A673 (cell line): ENCODE measurements around the gene SF3A1. TPM values are rescaled to one million over a fixed set of nuclear protein-coding genes. Genes with fewer than 3 reads are reported as not detected.

Source experiments
- BruUV-seq: library from RNA; stranded (reverse); fragments of 400-500 nt; replicated peaks from 2 replicates; lab custom pipeline; 2021; lab: Mats Ljungman, UMichigan
- CTCF ChIA-PET: fragments of 300-600 bp; sonication (Branson Sonifier 250); formaldehyde crosslinking; loops from one replicate; lab custom pipeline; 2022; ENCODE audit warnings: antibody characterized with exemption; lab: Charles Lee
- POLR2A ChIA-PET: fragments of 300-600 bp; sonication (Branson Sonifier 250); formaldehyde crosslinking; loops from one replicate; lab custom pipeline; 2022; ENCODE audit warnings: antibody characterized with exemption; ENCODE audit not compliant: low non-redundant PET; lab: Charles Lee
- DNase-seq: peaks from one replicate; pipeline ENCODE4 v3.0.0-alpha.2; 2015; ENCODE audit warnings: low spot score
- H3K27ac ChIP-seq: fragments of 200-600 bp; sonication (generic); 2 replicates; pipeline ENCODE4 v1.5.1; 2016; ENCODE audit warnings: mixed run types, low read depth, mild to moderate bottlenecking, mixed read lengths, antibody characterized with exemption, low read length; ENCODE audit not compliant: poor library complexity, severe bottlenecking
- H3K27me3 ChIP-seq: fragments of 200-600 bp; sonication (generic); replicated peaks from 2 replicates; pipeline ENCODE4 v1.6.1; 2017; ENCODE audit warnings: mixed run types, low read depth, mild to moderate bottlenecking, mixed read lengths, antibody characterized with exemption, low read length; ENCODE audit not compliant: insufficient read depth, poor library complexity
- H3K36me3 ChIP-seq: fragments of 200-600 bp; sonication (generic); 2 replicates; pipeline ENCODE4 v1.6.1; 2016; ENCODE audit warnings: mixed run types, mild to moderate bottlenecking, mixed read lengths, antibody characterized with exemption, low read length; ENCODE audit not compliant: insufficient read depth, poor library complexity, severe bottlenecking
- H3K4me1 ChIP-seq: fragments of 200-600 bp; sonication (generic); 2 replicates; pipeline ENCODE4 v1.6.1; 2017; ENCODE audit warnings: mixed run types, mild to moderate bottlenecking, mixed read lengths, antibody characterized with exemption, low read length; ENCODE audit not compliant: insufficient read depth, poor library complexity, severe bottlenecking
- H3K4me3 ChIP-seq: fragments of 200-600 bp; sonication (generic); 2 replicates; pipeline ENCODE4 v1.5.1; 2016; ENCODE audit warnings: low read depth, mixed run types, mild to moderate bottlenecking, mixed read lengths, low read length; ENCODE audit not compliant: poor library complexity, severe bottlenecking
- H3K9me3 ChIP-seq: fragments of 200-600 bp; sonication (generic); 2 replicates; pipeline ENCODE4 v1.6.1; 2016; ENCODE audit warnings: mixed run types, low read depth, mild to moderate bottlenecking, mixed read lengths, antibody characterized with exemption, low read length; ENCODE audit not compliant: poor library complexity, severe bottlenecking
- EZH2 ChIP-seq: fragments of 200-600 bp; sonication (generic); IDR thresholded peaks from 2 replicates; pipeline ENCODE4 v1.6.1; 2017; ENCODE audit warnings: borderline replicate concordance, low read depth, mild to moderate bottlenecking, mixed read lengths, antibody characterized with exemption, low read length; ENCODE audit not compliant: poor library complexity, severe bottlenecking
- intact Hi-C: fragments of 100-400 bp; cut with micrococcal nuclease; formaldehyde crosslinking; loops from one replicate; pipeline ENCODE4 v1.10.0; 2022; ENCODE audit not compliant: unreplicated experiment
- total RNA-seq: library from RNA; stranded (reverse); gene quantifications from 2 replicates; pipeline ENCODE4 v1.2.3, GENCODE V29; 2021
- TF ChIP-seq, protein P1 (sequence below): fragments of 300-800, 200-600 bp; sonication (generic); conservative IDR thresholded peaks from 2 replicates; pipeline ENCODE4 v1.5.1; 2017; ENCODE audit warnings: low read depth, mild to moderate bottlenecking, antibody characterized with exemption, low read length, moderate library complexity, mixed read lengths

Gene SF3A1
- total RNA-seq, 1 experiment from 2014 or later, result 366 TPM

DNA sequence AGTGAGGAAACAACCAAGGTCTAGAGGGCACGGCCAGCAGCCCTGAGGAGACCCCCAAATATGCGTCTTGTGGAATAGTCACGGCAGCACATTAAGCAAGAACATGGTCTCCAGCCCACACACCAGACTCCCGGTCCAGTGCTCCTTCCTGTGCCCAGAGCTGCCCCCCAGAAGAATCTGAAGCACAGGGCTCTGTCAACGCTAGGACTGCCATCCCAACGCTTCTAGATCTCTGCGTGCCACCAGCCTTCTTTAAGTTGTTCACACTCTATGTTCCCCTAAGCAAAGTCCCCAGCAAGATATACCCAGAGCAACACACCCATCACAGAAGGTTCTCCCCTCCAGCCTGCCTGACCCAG lies 36.6 kb upstream of the SF3A1 start:
- no peak overlapping the region for H3K27ac ChIP-seq

DNA sequence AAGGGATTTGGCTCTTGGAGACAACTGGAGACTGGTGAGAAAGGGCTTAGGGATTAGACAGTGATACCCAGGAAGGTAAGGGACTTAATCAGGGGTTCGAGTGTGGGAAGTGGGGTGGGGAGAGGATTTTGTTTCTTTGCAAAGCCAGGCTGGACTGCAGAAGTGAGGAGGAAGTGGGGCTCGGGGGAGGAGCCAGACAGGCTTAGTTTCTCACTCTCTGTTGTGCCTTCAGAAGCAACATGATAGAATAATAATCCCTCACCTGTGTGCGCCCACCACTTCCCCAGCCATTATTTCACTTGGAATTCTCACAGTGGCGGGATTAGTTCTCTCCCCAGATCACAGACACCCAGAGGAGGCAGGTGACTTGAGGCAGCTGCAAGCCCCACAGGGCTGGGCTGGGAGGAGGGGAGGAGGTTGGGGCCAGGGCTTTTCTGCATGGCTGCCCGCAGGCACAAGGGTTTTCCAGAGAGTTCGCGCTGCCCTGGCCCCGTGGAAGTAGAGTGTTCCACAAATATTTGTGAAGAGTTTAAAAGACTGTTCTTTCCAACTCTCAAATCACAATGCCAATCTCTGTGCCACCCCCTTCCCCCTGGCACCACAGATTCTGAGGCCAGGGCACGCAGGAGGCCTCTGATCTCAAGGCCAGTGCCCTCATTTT lies 36.1 kb upstream of the SF3A1 start:
- H3K27me3 ChIP-seq, result no peaks in the 10 kb centered on the region
- intact Hi-C loops, result no loop called here

More for the DNA sequence above, 36.6 kb upstream of the SF3A1 start:
- Histone ChIP-seq H3K4me1 (peaks cover 21% of the 10 kb centered on the region), H3K9me3 (no peaks in the 10 kb centered on the region), H3K4me3 (no peak overlapping the region), H3K36me3 (no peaks in the 10 kb centered on the region), H3K27me3 (no peaks in the 10 kb centered on the region)
- intact Hi-C loops, result no loop called here
- TF ChIP-seq EZH2, result no peak
- TF ChIP-seq, protein P1, sequence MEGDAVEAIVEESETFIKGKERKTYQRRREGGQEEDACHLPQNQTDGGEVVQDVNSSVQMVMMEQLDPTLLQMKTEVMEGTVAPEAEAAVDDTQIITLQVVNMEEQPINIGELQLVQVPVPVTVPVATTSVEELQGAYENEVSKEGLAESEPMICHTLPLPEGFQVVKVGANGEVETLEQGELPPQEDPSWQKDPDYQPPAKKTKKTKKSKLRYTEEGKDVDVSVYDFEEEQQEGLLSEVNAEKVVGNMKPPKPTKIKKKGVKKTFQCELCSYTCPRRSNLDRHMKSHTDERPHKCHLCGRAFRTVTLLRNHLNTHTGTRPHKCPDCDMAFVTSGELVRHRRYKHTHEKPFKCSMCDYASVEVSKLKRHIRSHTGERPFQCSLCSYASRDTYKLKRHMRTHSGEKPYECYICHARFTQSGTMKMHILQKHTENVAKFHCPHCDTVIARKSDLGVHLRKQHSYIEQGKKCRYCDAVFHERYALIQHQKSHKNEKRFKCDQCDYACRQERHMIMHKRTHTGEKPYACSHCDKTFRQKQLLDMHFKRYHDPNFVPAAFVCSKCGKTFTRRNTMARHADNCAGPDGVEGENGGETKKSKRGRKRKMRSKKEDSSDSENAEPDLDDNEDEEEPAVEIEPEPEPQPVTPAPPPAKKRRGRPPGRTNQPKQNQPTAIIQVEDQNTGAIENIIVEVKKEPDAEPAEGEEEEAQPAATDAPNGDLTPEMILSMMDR, result no peak
- no peak for DNase-seq
- ChIA-PET POLR2A (interaction anchor here (0.7 kb wide), 1 partner anchor 14 kb away, joined by 15 read pairs; no protein-coding TSS in a partner anchor), CTCF (no interaction called here)
- BruUV-seq, result no TSS peak

GRCh38 chr22:30390974-30391691 lies 34.4 kb upstream of the SF3A1 start:
- intact Hi-C loops, result no loop called here
- H3K4me1 ChIP-seq, result peaks cover 12% of the 10 kb centered on the region
- H3K9me3 ChIP-seq, result no peaks in the 10 kb centered on the region
- peak overlapping the region; percentile 54 for H3K27ac ChIP-seq
- no peaks in the 10 kb centered on the region for H3K27me3 ChIP-seq
- no TSS peak for BruUV-seq
- H3K4me3 ChIP-seq, result no peak overlapping the region
- ChIA-PET POLR2A (no interaction called here), CTCF (interaction anchor here (0.6 to 0.8 kb wide), 2 partner anchors 131 to 1022 kb away, joined by 3 to 5 read pairs; no protein-coding TSS in a partner anchor)
- TF ChIP-seq, protein P1, result peak; percentile 63
- TF ChIP-seq EZH2, result no peak
- H3K36me3 ChIP-seq, result no peaks in the 10 kb centered on the region
- DNase-seq, result peak; percentile 71

More for the DNA sequence above, 36.1 kb upstream of the SF3A1 start:
- Histone ChIP-seq H3K27ac (no peak overlapping the region), H3K9me3 (no peaks in the 10 kb centered on the region), H3K4me3 (no peak overlapping the region), H3K36me3 (no peaks in the 10 kb centered on the region), H3K4me1 (peaks cover 16% of the 10 kb centered on the region)
- ChIA-PET POLR2A (no interaction called here), CTCF (no interaction called here)
- TF ChIP-seq, protein P1, result no peak
- TF ChIP-seq EZH2, result no peak
- BruUV-seq, result no TSS peak
- no peak for DNase-seq
